Caki2 (cell line): ENCODE results near the gene UAP1. TPM values are rescaled to one million over a fixed set of nuclear protein-coding genes. Genes with fewer than 3 reads are reported as not detected.

Experiments used
- DNase-seq: peaks from one replicate; pipeline ENCODE4 v3.0.0-alpha.2; 2015; ENCODE audit warnings: low read depth
- in situ Hi-C: cut with HindIII; loops from 2 replicates; pipeline ENCODE4 v1.10.0; 2016; ENCODE audit warnings: low sequenced_read_pairs, low pct_unique_long_range_greater_than_20kb, mixed read lengths
- total RNA-seq: library from RNA; depleted of rRNA; stranded (reverse); fragments of >200 nt; shearing (Covaris generic); gene quantifications from 2 replicates; pipeline ENCODE4 v1.2.3, GENCODE V29; 2014; ENCODE audit warnings: low replicate concordance; rRNA removed

Gene UAP1
- 39.4 and 46.9 TPM in 2 replicates for total RNA-seq

DNA sequence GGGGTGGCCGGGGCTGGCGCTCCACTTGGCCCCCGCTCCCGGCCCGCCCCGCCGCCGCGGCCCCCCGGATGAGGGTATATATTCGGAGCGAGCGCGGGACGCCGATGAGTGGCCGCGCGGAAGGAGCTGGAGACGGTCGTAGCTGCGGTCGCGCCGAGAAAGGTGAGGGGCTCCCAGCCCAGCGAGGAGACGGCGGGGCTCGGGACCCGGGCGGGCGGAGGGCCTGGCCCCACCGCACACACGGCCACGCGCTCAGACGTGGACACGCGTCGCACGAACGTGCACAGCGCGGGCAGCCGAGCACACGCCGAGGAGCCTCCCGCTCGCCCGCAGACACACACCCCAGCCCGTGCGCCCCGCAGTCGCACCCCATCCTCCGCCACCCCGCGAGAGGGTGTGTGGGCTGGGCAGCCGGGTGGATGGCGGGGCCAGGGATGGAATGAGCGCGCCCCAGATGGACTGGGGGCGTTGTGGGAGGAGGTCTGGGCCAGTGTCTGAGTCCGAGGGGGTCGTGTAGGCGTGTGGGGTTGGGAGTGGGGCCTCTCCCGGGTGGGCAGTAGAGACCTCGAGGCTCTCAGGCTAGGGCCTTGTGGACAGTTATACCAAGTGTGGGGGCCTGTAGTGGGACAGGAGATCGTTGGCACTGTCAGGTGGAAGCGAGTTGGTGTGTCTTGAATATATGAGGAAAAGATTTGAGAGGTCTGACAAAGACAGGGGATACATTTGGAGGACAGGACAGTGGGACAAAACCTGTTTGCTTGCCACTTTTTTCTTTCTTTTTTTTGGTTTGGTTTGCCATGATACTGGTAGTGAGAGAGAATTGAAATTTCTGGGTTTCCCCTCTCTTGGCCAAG lies at the start of gene UAP1:
Gene UAP1 (plus strand): TSS at position 107 of the 854 bp plus-strand sequence. CDS start 4,347 bp downstream, outside the sequence.
- DNase-seq, result no peak
- in situ Hi-C loops, result no loop called here

DNA sequence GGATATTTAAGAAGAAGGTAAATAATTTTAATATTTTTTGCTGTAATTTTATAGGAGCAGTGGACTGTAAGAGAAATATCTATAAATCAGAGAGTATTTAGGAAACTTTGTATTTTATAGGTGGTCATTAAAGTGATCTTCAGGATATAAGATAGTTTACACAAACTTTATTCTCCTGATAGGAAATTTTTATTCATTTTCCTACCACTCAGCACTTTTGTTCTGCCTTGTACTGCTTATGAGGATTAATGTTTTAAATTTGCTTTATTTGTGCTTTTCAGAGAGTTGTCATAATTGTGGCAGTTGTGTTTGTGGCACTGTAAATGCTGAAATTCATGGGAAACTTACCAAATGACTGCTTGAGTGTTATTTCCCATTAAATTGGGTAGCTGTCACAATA lies 34.2 kb upstream of the UAP1 start:
- in situ Hi-C loops, result no loop called here
- DNase-seq, result no peak

- no peak for DNase-seq
- in situ Hi-C loops, result no loop called here
Measured at GRCh38 chr1:162530307-162530987, 31.1 kb upstream of the UAP1 start.

- in situ Hi-C loops, result no loop called here
- DNase-seq, result no peak
Measured at GRCh38 chr1:162530988-162531319, 30.6 kb upstream of the UAP1 start.

DNA sequence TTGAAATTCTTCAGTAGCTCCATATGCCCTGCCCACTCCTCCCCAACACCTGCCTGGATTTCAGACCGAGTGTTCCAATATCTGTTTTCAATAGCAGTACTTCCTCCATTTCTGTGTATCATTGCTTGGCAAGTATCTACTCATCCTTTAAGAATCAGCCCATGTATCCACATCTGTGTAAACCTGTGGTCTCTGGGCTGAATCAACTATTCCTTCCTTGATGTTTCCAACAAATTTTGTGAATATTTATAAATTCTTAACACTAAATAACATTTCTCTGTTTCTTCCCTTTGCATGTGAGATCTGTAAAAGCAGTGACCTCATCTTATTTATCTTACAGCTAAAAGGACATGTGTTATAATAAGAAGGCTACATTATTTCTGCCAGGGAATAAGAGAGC lies 26.0 kb upstream of the UAP1 start:
- in situ Hi-C loops, result no loop called here
- no peak for DNase-seq

- DNase-seq, result no peak
Measured at GRCh38 chr1:162536511-162536910, 25.0 kb upstream of the UAP1 start.

GRCh38 chr1:162537216-162537615 lies 24.3 kb upstream of the UAP1 start:
- in situ Hi-C loops, result no loop called here
- no peak for DNase-seq

More at GRCh38 chr1:162536511-162536910, 25.0 kb upstream of the UAP1 start:
- in situ Hi-C loops, result no loop called here

- in situ Hi-C loops, result no loop called here
- peak; percentile 37 for DNase-seq
Measured at GRCh38 chr1:162538815-162539431, 22.6 kb upstream of the UAP1 start.

DNA sequence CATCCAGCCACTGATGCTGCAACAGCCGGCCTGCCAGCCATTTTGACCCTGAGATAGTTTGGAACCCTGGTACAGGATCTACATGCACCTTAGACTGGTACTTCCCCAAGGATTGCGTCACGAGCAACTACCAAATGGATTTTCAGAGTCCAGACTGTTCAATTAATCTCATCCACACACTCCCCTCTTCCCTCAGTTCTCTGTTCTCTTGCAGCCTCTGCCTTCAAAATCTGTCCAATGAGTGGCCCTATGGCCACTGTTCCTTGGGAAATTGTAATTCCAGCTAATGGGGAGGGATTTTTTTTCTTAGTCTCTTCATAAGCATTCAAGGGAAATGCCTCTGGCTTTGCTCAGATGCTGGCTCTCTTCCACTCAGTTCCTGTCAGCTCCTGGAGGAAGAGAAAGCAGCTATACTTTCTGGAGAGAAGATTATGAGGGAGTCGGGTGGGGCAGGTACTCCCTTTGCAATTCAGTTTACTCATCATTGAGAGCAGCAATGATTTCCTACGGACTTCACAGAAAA lies 19.8 kb upstream of the UAP1 start:
- in situ Hi-C loops, result no loop called here
- DNase-seq, result no peak

DNA sequence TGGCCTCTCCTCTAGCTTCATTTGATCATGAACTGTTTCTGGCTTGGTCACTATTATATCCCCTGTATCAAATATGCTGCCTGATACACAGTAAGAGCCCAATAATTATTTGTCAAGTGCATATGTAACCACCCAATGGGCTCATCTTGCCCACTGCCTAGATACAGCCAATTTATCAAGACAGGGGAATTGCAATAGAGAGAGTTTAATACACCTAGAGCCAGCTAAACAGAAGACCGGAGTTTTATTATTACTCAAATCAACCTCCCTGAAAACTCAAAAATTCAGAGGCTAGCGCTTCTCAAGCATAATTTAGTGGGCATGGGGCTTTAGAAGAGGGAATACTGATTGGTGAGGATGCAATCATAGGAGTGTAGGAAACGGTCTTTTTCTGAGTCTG lies 18.3 kb upstream of the UAP1 start:
- no peak for DNase-seq
- in situ Hi-C loops, result no loop called here

GRCh38 chr1:162548170-162548569 lies 13.4 kb upstream of the UAP1 start:
- DNase-seq, result no peak
- in situ Hi-C loops, result no loop called here

- in situ Hi-C loops, result no loop called here
- no peak for DNase-seq
Measured at GRCh38 chr1:162549001-162549400, 12.5 kb upstream of the UAP1 start.

- in situ Hi-C loops, result no loop called here
- no peak for DNase-seq
Measured at GRCh38 chr1:162550925-162551324, 10.6 kb upstream of the UAP1 start.

DNA sequence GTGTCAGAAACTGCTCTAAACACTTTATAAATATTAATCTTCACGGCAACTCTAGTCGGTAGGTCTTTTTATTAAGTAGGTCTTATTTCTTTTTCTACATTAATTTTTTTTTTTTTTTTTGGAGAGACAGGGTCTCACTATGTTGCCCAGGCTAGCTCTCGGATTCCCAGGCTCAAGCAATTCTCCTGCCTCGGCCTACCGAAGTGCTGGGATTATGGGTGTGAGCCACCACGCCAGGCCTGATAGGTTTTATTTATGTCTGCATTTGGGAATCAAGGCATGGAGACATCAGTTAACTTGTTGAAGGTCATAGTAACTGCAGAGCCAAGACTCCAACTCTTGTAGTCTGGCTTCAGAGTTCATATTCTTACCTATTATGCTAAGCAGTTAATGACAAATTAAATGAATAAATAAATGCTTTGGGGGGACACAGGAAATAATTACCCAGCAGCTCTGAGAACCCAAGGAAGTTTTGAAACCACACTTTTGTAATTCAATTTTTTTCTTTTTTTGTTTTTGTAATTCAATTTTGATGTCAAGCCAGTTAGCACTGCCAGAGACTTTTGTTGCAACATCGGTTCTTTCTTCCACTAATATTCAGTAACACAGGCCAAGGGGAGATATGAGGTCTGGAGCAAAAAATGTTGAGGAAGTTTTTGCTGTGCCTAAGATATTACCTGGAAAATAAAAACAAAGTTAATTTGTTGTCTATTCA lies 9.4 kb upstream of the UAP1 start:
- DNase-seq, result no peak
- in situ Hi-C loops, result no loop called here

- DNase-seq, result no peak
- in situ Hi-C loops, result no loop called here
Measured at GRCh38 chr1:162552684-162553252, 8.8 kb upstream of the UAP1 start.

DNA sequence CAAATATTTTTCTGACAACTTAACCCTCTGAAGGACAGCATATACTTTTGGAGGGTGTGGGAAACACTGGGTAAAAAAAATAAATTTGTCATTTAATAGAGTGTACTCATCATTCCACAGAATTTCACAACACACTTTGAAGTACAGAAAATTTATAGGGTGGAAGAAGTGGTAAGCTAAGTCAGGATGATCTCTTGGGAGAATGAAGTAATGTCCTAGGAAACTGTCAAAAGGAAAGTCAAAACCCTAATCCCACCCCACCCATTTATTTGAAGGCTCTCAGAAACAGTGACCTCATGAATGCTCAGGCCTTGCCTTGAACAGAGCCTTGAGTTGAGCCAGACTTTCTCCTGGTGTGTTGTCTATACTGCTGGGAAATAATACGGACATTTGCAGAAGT lies 7.3 kb upstream of the UAP1 start:
- in situ Hi-C loops, result no loop called here
- no peak for DNase-seq

- DNase-seq, result no peak
- in situ Hi-C loops, result no loop called here
Measured at GRCh38 chr1:162557536-162557935, 4.0 kb upstream of the UAP1 start.
